Sigmoid colon (tissue), 7 donors: ENCODE results near the gene TRAF3IP1. TPM values are rescaled to one million over a fixed set of nuclear protein-coding genes. Genes with fewer than 3 reads are reported as not detected.

ENCODE experiments used
- DNase-seq: peaks from one replicate; pipeline ENCODE4 v3.0.0-alpha.2; 2019
- H3K27ac ChIP-seq, 4 donors: fragments of 200-600 bp; sonication (generic); one replicate each; pipeline ENCODE4 v1.5.1; 2016 to 2019; ENCODE audit warnings: mild to moderate bottlenecking in 1 of 4
- H3K27me3 ChIP-seq, 3 donors: fragments of 200-600 bp; sonication (generic); one replicate each; pipeline ENCODE4 v1.5.1; 2019; ENCODE audit warnings: mild to moderate bottlenecking in 1 of 3
- H3K36me3 ChIP-seq, 4 donors: fragments of 200-600 bp; sonication (generic); one replicate each; pipeline ENCODE4 v1.5.1; 2016 to 2019
- H3K4me1 ChIP-seq, 4 donors: fragments of 200-600 bp; sonication (generic); one replicate each; pipeline ENCODE4 v1.5.1; 2017 to 2019
- H3K4me3 ChIP-seq, 4 donors: fragments of 200-600 bp; sonication (generic); one replicate each; pipeline ENCODE4 v1.5.1; 2017 to 2019; ENCODE audit warnings: mild to moderate bottlenecking in 2 of 4, moderate library complexity in 1 of 4
- H3K9me3 ChIP-seq, 4 donors: fragments of 200-600 bp in 3 of 4; sonication (generic) in 3 of 4; one replicate each; pipeline versions ENCODE4 v1.5.1 to v1.6.1; 2013 to 2019
- CTCF ChIP-seq, 4 experiments: fragments of 450-650 bp in 3 of 4; fragments of 200-600 bp in 1 of 4; IDR thresholded peaks; one replicate each; pipeline ENCODE4 v1.5.1; 2016 to 2019; ENCODE audit warnings: antibody characterized with exemption in 4 of 4, mild to moderate bottlenecking in 3 of 4, moderate library complexity in 2 of 4
- EP300 ChIP-seq, 4 donors: sonication (generic); formaldehyde crosslinking; IDR thresholded peaks; one replicate each; pipeline ENCODE4 v1.6.1; 2017; ENCODE audit warnings: antibody characterized with exemption in 4 of 4
- POLR2A ChIP-seq, 2 donors: fragments of 450-650 bp; IDR thresholded peaks; one replicate each; pipeline ENCODE4 v1.6.1; 2016; ENCODE audit warnings: antibody characterized with exemption in 2 of 2, mild to moderate bottlenecking in 2 of 2, moderate library complexity in 2 of 2
- POLR2AphosphoS5 ChIP-seq, 4 donors: sonication (generic); formaldehyde crosslinking; IDR thresholded peaks; one replicate each; pipeline ENCODE4 v1.6.1; 2017; ENCODE audit warnings: antibody characterized with exemption in 4 of 4
- WGBS, 2 donors: extraction: QIAGEN DNeasy Blood & Tissue Kit; methylation state at CpG; one replicate each; pipeline ENCODE4 v1.1.7; 2013; 5-methylcytosine and 5-hydroxymethylcytosine counted together
- intact Hi-C: fragments of 100-400 bp; cut with DNase I; formaldehyde crosslinking; loops from one replicate; pipeline ENCODE4 v1.15.1; 2023
- polyA plus RNA-seq, 3 donors: library from polyadenylated mRNA; stranded (reverse); fragments of 200-250 nt; gene quantifications; one replicate each; pipeline ENCODE4 v1.2.3, GENCODE V29; 2013
- total RNA-seq, 4 donors: library from RNA; depleted of rRNA; stranded (reverse); fragments of >200 nt; gene quantifications; one replicate each; pipeline ENCODE4 v1.1.0, GENCODE V29; 2016
- donor health status: healthy with polysubstance abuse.
- donor health status: Bipolar disorder and iron deficiency.
- donor health status: healthy.

Gene TRAF3IP1
- total and polyA plus RNA-seq, 7 donors: 6.9 to 20.8 (median 17.5) TPM

GRCh38 chr2:238426568-238427434 is 106.5 kb downstream of the TRAF3IP1 start, which contains the start of gene ASB1:
Gene ASB1, plus strand, starts transcription at chr2:238426927. Its CDS starts 144 bp downstream, at chr2:238427071.
- no peak for TF ChIP-seq EP300 (IDR thresholded peaks at IDR 0.05)
- no peak for TF ChIP-seq CTCF (IDR thresholded peaks at IDR 0.05)
- TF ChIP-seq POLR2AphosphoS5 (IDR thresholded peaks at IDR 0.05): peak in 3 of 4 donors; percentile 39 to 50 (median 47)
- no peak for TF ChIP-seq POLR2A (IDR thresholded peaks at IDR 0.05)
- intact Hi-C loops: loop anchor here (5.0 kb wide), 2 partner anchors 140 to 176 kb away; partner anchors contain the start of gene PER2
- H3K27ac ChIP-seq: peak within 1 kb of the TSS; percentile 84 to 91 (median 88)
- H3K4me1 ChIP-seq: peaks cover 0 to 30% (median 26%) of the 10 kb centered on the region in 4 donors
- peaks cover 0 to 4% (median 0%) of the 10 kb centered on the region in 4 donors for H3K36me3 ChIP-seq
- H3K9me3 ChIP-seq: no peaks in the 10 kb centered on the region
- WGBS, 2 donors: 0% methylated on average over 104 of the region's 104 CpGs
- H3K4me3 ChIP-seq: peak within 1 kb of the TSS; percentile 67 to 90 (median 82)
- H3K27me3 ChIP-seq: no peaks in the 10 kb centered on the region
- DNase-seq: peak; percentile 87

GRCh38 chr2:238427435-238428162 is 107.3 kb downstream of the TRAF3IP1 start:
- no peaks in the 10 kb centered on the region for H3K27me3 ChIP-seq
- H3K4me1 ChIP-seq: peaks cover 0 to 30% (median 26%) of the 10 kb centered on the region in 4 donors
- intact Hi-C loops: loop anchor here (5.0 kb wide), 2 partner anchors 140 to 175 kb away; partner anchors contain the start of gene PER2
- TF ChIP-seq POLR2A (IDR thresholded peaks at IDR 0.05): no peak
- no peak for TF ChIP-seq EP300 (IDR thresholded peaks at IDR 0.05)
- no peak for TF ChIP-seq CTCF (IDR thresholded peaks at IDR 0.05)
- no peak for TF ChIP-seq POLR2AphosphoS5 (IDR thresholded peaks at IDR 0.05)
- peak overlapping the region; percentile 84 to 91 (median 88) for H3K27ac ChIP-seq
- peak overlapping the region; percentile 67 to 90 (median 82) for H3K4me3 ChIP-seq
- DNase-seq: no peak
- H3K36me3 ChIP-seq: peaks cover 0 to 4% (median 0%) of the 10 kb centered on the region in 4 donors
- 6 to 8% methylated on average over 20 of the region's 20 CpGs for WGBS, 2 donors
- H3K9me3 ChIP-seq: no peaks in the 10 kb centered on the region

- no peaks in the 10 kb centered on the region for H3K27me3 ChIP-seq
- DNase-seq: no peak
- peaks cover 0 to 30% (median 26%) of the 10 kb centered on the region in 4 donors for H3K4me1 ChIP-seq
- H3K27ac ChIP-seq: no peak overlapping the region
- peaks cover 0 to 12% (median 3%) of the 10 kb centered on the region in 4 donors for H3K36me3 ChIP-seq
- no peak for TF ChIP-seq POLR2AphosphoS5 (IDR thresholded peaks at IDR 0.05)
- no peak for TF ChIP-seq EP300 (IDR thresholded peaks at IDR 0.05)
- no peak for TF ChIP-seq CTCF (IDR thresholded peaks at IDR 0.05)
- TF ChIP-seq POLR2A (IDR thresholded peaks at IDR 0.05): no peak
- H3K4me3 ChIP-seq: no peak overlapping the region
- no peaks in the 10 kb centered on the region for H3K9me3 ChIP-seq
- 94 to 97% methylated on average over 8 of the region's 8 CpGs for WGBS, 2 donors
- intact Hi-C loops: loop anchor here (5.0 kb wide), 2 partner anchors 142 to 173 kb away; partner anchors contain the start of gene PER2
These were observed 108.5 kb downstream of the TRAF3IP1 start for GRCh38 chr2:238428866-238429265.

- peaks cover 0 to 32% (median 20%) of the 10 kb centered on the region in 4 donors for H3K36me3 ChIP-seq
- intact Hi-C loops: no loop called here
- no peak overlapping the region for H3K4me3 ChIP-seq
- no peak for DNase-seq
- H3K9me3 ChIP-seq: no peaks in the 10 kb centered on the region
- no peak for TF ChIP-seq CTCF (IDR thresholded peaks at IDR 0.05)
- TF ChIP-seq EP300 (IDR thresholded peaks at IDR 0.05): no peak
- TF ChIP-seq POLR2A (IDR thresholded peaks at IDR 0.05): no peak
- no peak for TF ChIP-seq POLR2AphosphoS5 (IDR thresholded peaks at IDR 0.05)
- no peak overlapping the region for H3K27ac ChIP-seq
- peaks cover 0 to 26% (median 23%) of the 10 kb centered on the region in 4 donors for H3K4me1 ChIP-seq
- H3K27me3 ChIP-seq: no peaks in the 10 kb centered on the region
- WGBS, 2 donors: 98% methylated on average over 6 of the region's 6 CpGs
These were observed 110.5 kb downstream of the TRAF3IP1 start for GRCh38 chr2:238430781-238431180.
